Liver (tissue), 9 donors: ENCODE measurements around the gene PDE1C. TPM values are rescaled to one million over a fixed set of nuclear protein-coding genes. Genes with fewer than 3 reads are reported as not detected.

Experiments used
- DNase-seq: peaks from one replicate; pipeline ENCODE4 v3.0.0-alpha.2; 2017; ENCODE audit warnings: low spot score
- H3K27ac ChIP-seq, 2 donors: one replicate each; pipeline ENCODE4 v1.7.0; 2013; ENCODE audit warnings: inconsistent platforms in 2 of 2, low read length in 2 of 2, control low read depth in 1 of 2, low read depth in 1 of 2, mild to moderate bottlenecking in 1 of 2
- H3K27me3 ChIP-seq, 4 donors: one replicate each; pipeline versions ENCODE4 v1.6.1 to v1.7.0; 2013; ENCODE audit warnings: low read length in 3 of 4, inconsistent platforms in 1 of 4, mild to moderate bottlenecking in 1 of 4, moderate library complexity in 1 of 4; ENCODE audit not compliant: control insufficient read depth in 4 of 4, insufficient read depth in 4 of 4
- H3K36me3 ChIP-seq, 4 donors: one replicate each; pipeline versions ENCODE4 v1.6.1 to v1.7.0; 2013; ENCODE audit warnings: low read length in 3 of 4, mild to moderate bottlenecking in 3 of 4, low read depth in 1 of 4, moderate library complexity in 1 of 4; ENCODE audit not compliant: control insufficient read depth in 4 of 4, insufficient read depth in 3 of 4
- H3K4me1 ChIP-seq, 4 donors: one replicate each; pipeline versions ENCODE4 v1.6.1 to v1.7.0; 2013; ENCODE audit warnings: low read length in 3 of 4, mild to moderate bottlenecking in 3 of 4, moderate library complexity in 1 of 4; ENCODE audit not compliant: control insufficient read depth in 4 of 4, insufficient read depth in 4 of 4
- H3K4me3 ChIP-seq, 3 donors: one replicate each; pipeline versions ENCODE4 v1.6.1 to v1.7.0; 2013; ENCODE audit warnings: low read length in 3 of 3, control low read depth in 1 of 3, low read depth in 1 of 3, mild to moderate bottlenecking in 1 of 3
- H3K9ac ChIP-seq, 2 donors: one replicate each; pipeline ENCODE4 v1.7.0; 2013; ENCODE audit warnings: low read length in 2 of 2, mild to moderate bottlenecking in 2 of 2, moderate library complexity in 2 of 2, control low read depth in 1 of 2, low read depth in 1 of 2
- H3K9me3 ChIP-seq, 4 donors: one replicate each; pipeline versions ENCODE4 v1.6.1 to v1.7.0; 2013; ENCODE audit warnings: low read length in 3 of 4; ENCODE audit not compliant: control insufficient read depth in 4 of 4
- ATF3 ChIP-seq: IDR thresholded peaks from 2 replicates; pipeline ENCODE4 v1.6.1; 2016; ENCODE audit warnings: antibody characterized with exemption
- CTCF ChIP-seq: fragments of 150-350 bp; IDR thresholded peaks from 2 replicates; pipeline ENCODE4 v1.5.1; 2017; ENCODE audit warnings: improper control_type of control experiment, low read depth, low read length; ENCODE audit not compliant: missing input control
- EGR1 ChIP-seq, 2 donors: IDR thresholded peaks; 2 replicates each; pipeline ENCODE4 v1.6.1; 2016 to 2018; ENCODE audit warnings: antibody characterized with exemption in 2 of 2, low read depth in 2 of 2
- FOXA1 ChIP-seq: IDR thresholded peaks from 2 replicates; pipeline ENCODE4 v1.6.1; 2016; ENCODE audit warnings: antibody characterized with exemption
- FOXA2 ChIP-seq: IDR thresholded peaks from 2 replicates; pipeline ENCODE4 v1.6.1; 2016; ENCODE audit warnings: antibody characterized with exemption
- GABPA ChIP-seq, 2 donors: IDR thresholded peaks in 1 of 2; conservative IDR thresholded peaks in 1 of 2; 2 replicates each; pipeline ENCODE4 v1.6.1; 2016; ENCODE audit warnings: antibody characterized with exemption in 2 of 2, mild to moderate bottlenecking in 1 of 2, moderate library complexity in 1 of 2
- HNF4A ChIP-seq, 2 donors: conservative IDR thresholded peaks; 2 replicates each; pipeline ENCODE4 v1.6.1; 2016; ENCODE audit warnings: antibody characterized with exemption in 2 of 2, mild to moderate bottlenecking in 2 of 2
- HNF4G ChIP-seq: IDR thresholded peaks from 2 replicates; pipeline ENCODE4 v1.6.1; 2016; ENCODE audit warnings: antibody characterized with exemption
- JUND ChIP-seq, 2 donors: IDR thresholded peaks; 2 replicates each; pipeline ENCODE4 v1.6.1; 2016; ENCODE audit warnings: antibody characterized with exemption in 2 of 2
- NR2F2 ChIP-seq: IDR thresholded peaks from 2 replicates; pipeline ENCODE4 v1.6.1; 2016; ENCODE audit warnings: antibody characterized with exemption
- RAD21 ChIP-seq, 2 donors: IDR thresholded peaks; 2 replicates each; pipeline ENCODE4 v1.6.1; 2016; ENCODE audit warnings: antibody characterized with exemption in 2 of 2, mild to moderate bottlenecking in 2 of 2
- REST ChIP-seq: IDR thresholded peaks from 2 replicates; pipeline ENCODE4 v1.6.1; 2016; ENCODE audit warnings: antibody characterized with exemption, mild to moderate bottlenecking
- RXRA ChIP-seq, 2 donors: IDR thresholded peaks; 2 replicates each; pipeline ENCODE4 v1.6.1; 2017 to 2018; ENCODE audit warnings: antibody characterized with exemption in 2 of 2, mild to moderate bottlenecking in 1 of 2
- SP1 ChIP-seq: IDR thresholded peaks from 2 replicates; pipeline ENCODE4 v1.6.1; 2018; ENCODE audit warnings: antibody characterized with exemption, mild to moderate bottlenecking
- TAF1 ChIP-seq: conservative IDR thresholded peaks from 2 replicates; pipeline ENCODE4 v1.6.1; 2016; ENCODE audit warnings: antibody characterized with exemption, mild to moderate bottlenecking
- YY1 ChIP-seq: IDR thresholded peaks from 2 replicates; pipeline ENCODE4 v1.6.1; 2016; ENCODE audit warnings: antibody characterized with exemption, mild to moderate bottlenecking
- WGBS: extraction: QIAGEN DNeasy Blood & Tissue Kit; methylation state at CpG from one replicate; pipeline ENCODE4 v1.1.7; 2013; 5-methylcytosine and 5-hydroxymethylcytosine counted together
- polyA plus RNA-seq, 2 donors: library from polyadenylated mRNA; stranded (reverse) in 1 of 2; unstranded in 1 of 2; fragments of 200-250 nt in 1 of 2; fragments of >200 nt in 1 of 2; fragmentation: Nextera tagmentation in 1 of 2; extraction: Ambion mirVana in 1 of 2; gene quantifications; one replicate each; pipeline versions ENCODE4 v1.2.1 to v1.2.3, GENCODE V29; 2013 to 2015
- total RNA-seq, 2 donors: library from RNA; depleted of rRNA; stranded (reverse); fragments of >200 nt; gene quantifications; one replicate each; pipeline ENCODE4 v1.2.3, GENCODE V29; 2014
- TF ChIP-seq, protein P1 (sequence below): IDR thresholded peaks from 2 replicates; pipeline ENCODE4 v1.6.1; 2016; ENCODE audit warnings: antibody characterized with exemption
- TF ChIP-seq, protein P2 (sequence below): IDR thresholded peaks from 2 replicates; pipeline ENCODE4 v1.6.1; 2016; ENCODE audit warnings: antibody characterized with exemption
- donor health status: healthy.
- donor health status: healthy.
- donor health status: healthy.
- donor health status: healthy.
- donor health status: healthy.

The PDE1C gene
- total and polyA plus RNA-seq, 4 donors = 0.05 to 0.92 (median 0.47) TPM; not detected in 1

DNA sequence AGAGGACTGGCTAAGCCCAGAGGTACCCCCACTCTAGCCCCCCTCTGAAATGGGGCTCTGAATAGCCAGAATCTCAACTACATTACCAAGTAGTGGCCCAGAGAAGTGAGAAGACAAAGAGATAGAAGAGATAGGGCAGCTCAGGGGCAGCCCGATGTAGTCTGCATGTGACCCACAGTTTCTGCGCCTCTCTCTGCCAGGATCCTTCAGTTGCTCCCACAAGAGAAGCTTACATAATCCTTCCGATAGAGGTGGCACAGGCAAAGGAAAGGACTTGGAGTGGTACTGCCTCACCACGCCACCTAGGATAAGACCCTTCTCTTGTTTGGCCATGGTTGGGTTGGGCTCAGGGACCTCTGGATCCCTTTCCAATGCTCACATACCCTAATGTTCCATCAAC is 5.4 kb upstream of the PDE1C start:
- 84% methylated on average over 4 of the region's 4 CpGs for WGBS
- TF ChIP-seq TAF1 (no peak), YY1 (no peak), EGR1 (IDR thresholded peaks at IDR 0.05; ENCODE audit: low read depth in 2 of 2) (no peak), RXRA (IDR thresholded peaks at IDR 0.05) (no peak), FOXA2 (no peak), REST (no peak), HNF4A (conservative IDR thresholded peaks at IDR 0.05) (no peak), FOXA1 (no peak), CTCF (no peak), SP1 (no peak), HNF4G (no peak), RAD21 (IDR thresholded peaks at IDR 0.05) (no peak), NR2F2 (no peak), ATF3 (no peak), GABPA (IDR thresholded peaks at IDR 0.05 in 1 of 2, conservative IDR thresholded peaks at IDR 0.05 in 1 of 2) (no peak), JUND (IDR thresholded peaks at IDR 0.05) (no peak)
- TF ChIP-seq, protein P1, sequence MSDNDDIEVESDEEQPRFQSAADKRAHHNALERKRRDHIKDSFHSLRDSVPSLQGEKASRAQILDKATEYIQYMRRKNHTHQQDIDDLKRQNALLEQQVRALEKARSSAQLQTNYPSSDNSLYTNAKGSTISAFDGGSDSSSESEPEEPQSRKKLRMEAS = no peak
- TF ChIP-seq, protein P2, sequence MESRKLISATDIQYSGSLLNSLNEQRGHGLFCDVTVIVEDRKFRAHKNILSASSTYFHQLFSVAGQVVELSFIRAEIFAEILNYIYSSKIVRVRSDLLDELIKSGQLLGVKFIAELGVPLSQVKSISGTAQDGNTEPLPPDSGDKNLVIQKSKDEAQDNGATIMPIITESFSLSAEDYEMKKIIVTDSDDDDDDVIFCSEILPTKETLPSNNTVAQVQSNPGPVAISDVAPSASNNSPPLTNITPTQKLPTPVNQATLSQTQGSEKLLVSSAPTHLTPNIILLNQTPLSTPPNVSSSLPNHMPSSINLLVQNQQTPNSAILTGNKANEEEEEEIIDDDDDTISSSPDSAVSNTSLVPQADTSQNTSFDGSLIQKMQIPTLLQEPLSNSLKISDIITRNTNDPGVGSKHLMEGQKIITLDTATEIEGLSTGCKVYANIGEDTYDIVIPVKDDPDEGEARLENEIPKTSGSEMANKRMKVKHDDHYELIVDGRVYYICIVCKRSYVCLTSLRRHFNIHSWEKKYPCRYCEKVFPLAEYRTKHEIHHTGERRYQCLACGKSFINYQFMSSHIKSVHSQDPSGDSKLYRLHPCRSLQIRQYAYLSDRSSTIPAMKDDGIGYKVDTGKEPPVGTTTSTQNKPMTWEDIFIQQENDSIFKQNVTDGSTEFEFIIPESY = no peak
- no peak for DNase-seq
- Histone ChIP-seq H3K36me3 (no peaks in the 10 kb centered on the region), H3K27me3 (peaks cover 0 to 15% (median 4%) of the 10 kb centered on the region in 4 donors), H3K4me3 (no peak overlapping the region), H3K27ac (no peak overlapping the region), H3K9ac (no peak overlapping the region), H3K9me3 (peaks cover 0 to 3% (median 0%) of the 10 kb centered on the region in 4 donors), H3K4me1 (no peaks in the 10 kb centered on the region)
